ENCODE data around the gene ACP2. TPM values are rescaled to one million over a fixed set of nuclear protein-coding genes. Genes with fewer than 3 reads are reported as not detected.

The ACP2 gene
- polyA plus RNA-seq, 4 donors: 44.1 to 91.4 (median 51.0) TPM

GRCh38 chr11:47282462-47282861 lies 33.8 kb upstream of the ACP2 start:
- no peaks in the 10 kb centered on the region for H3K27me3 ChIP-seq (ENCODE audit: control insufficient read depth in 3 of 3, insufficient read depth in 3 of 3, low read length in 3 of 3)
- no peaks in the 10 kb centered on the region for H3K4me1 ChIP-seq (ENCODE audit: control insufficient read depth in 3 of 3, insufficient read depth in 2 of 3, low read depth in 1 of 3, low read length in 2 of 3)
- peaks cover 44 to 76% (median 51%) of the 10 kb centered on the region in 3 donors for H3K36me3 ChIP-seq (ENCODE audit: control insufficient read depth in 3 of 3, insufficient read depth in 2 of 3, low read depth in 1 of 3, low read length in 3 of 3)
- no peak overlapping the region for H3K27ac ChIP-seq (ENCODE audit: low read depth in 1 of 3, low read length in 2 of 3)
- no peak for DNase-seq
- no peak overlapping the region for H3K4me3 ChIP-seq (ENCODE audit: low read depth in 1 of 3, low read length in 3 of 3)
- H3K9me3 ChIP-seq (ENCODE audit: control insufficient read depth in 2 of 2, insufficient read depth in 1 of 2, low read depth in 1 of 2, low read length in 1 of 2): no peaks in the 10 kb centered on the region
- WGBS, 3 donors: 92 to 96% (median 94%) methylated on average over 7 of the region's 7 CpGs
- no peak for FAIRE-seq

GRCh38 chr11:47280860-47281259 lies 32.2 kb upstream of the ACP2 start:
- DNase-seq: no peak
- Histone ChIP-seq H3K4me1 (ENCODE audit: control insufficient read depth in 3 of 3, insufficient read depth in 2 of 3, low read depth in 1 of 3, low read length in 2 of 3) (no peaks in the 10 kb centered on the region), H3K27me3 (ENCODE audit: control insufficient read depth in 3 of 3, insufficient read depth in 3 of 3, low read length in 3 of 3) (no peaks in the 10 kb centered on the region), H3K9me3 (ENCODE audit: control insufficient read depth in 2 of 2, insufficient read depth in 1 of 2, low read depth in 1 of 2, low read length in 1 of 2) (no peaks in the 10 kb centered on the region), H3K36me3 (ENCODE audit: control insufficient read depth in 3 of 3, insufficient read depth in 2 of 3, low read depth in 1 of 3, low read length in 3 of 3) (peaks cover 47 to 75% (median 48%) of the 10 kb centered on the region in 3 donors), H3K27ac (ENCODE audit: low read depth in 1 of 3, low read length in 2 of 3) (no peak overlapping the region), H3K4me3 (ENCODE audit: low read depth in 1 of 3, low read length in 3 of 3) (no peak overlapping the region)
- FAIRE-seq: no peak
- WGBS, 3 donors: 80 to 89% (median 81%) methylated on average over 5 of the region's 5 CpGs

GRCh38 chr11:47280099-47280498 lies 31.5 kb upstream of the ACP2 start:
- no peak for FAIRE-seq

GRCh38 chr11:47278769-47279168 lies 30.2 kb upstream of the ACP2 start:
- FAIRE-seq: no peak
- WGBS, 3 donors: 84 to 86% (median 85%) methylated on average over 4 of the region's 4 CpGs
- H3K27me3 ChIP-seq (ENCODE audit: control insufficient read depth in 3 of 3, insufficient read depth in 3 of 3, low read length in 3 of 3): no peaks in the 10 kb centered on the region
- no peak overlapping the region for H3K4me3 ChIP-seq (ENCODE audit: low read depth in 1 of 3, low read length in 3 of 3)
- H3K27ac ChIP-seq (ENCODE audit: low read depth in 1 of 3, low read length in 2 of 3): no peak overlapping the region
- H3K36me3 ChIP-seq (ENCODE audit: control insufficient read depth in 3 of 3, insufficient read depth in 2 of 3, low read depth in 1 of 3, low read length in 3 of 3): peaks cover 37 to 73% (median 39%) of the 10 kb centered on the region in 3 donors
- H3K4me1 ChIP-seq (ENCODE audit: control insufficient read depth in 3 of 3, insufficient read depth in 2 of 3, low read depth in 1 of 3, low read length in 2 of 3): no peaks in the 10 kb centered on the region
- no peaks in the 10 kb centered on the region for H3K9me3 ChIP-seq (ENCODE audit: control insufficient read depth in 2 of 2, insufficient read depth in 1 of 2, low read depth in 1 of 2, low read length in 1 of 2)
- no peak for DNase-seq

More at GRCh38 chr11:47280099-47280498, 31.5 kb upstream of the ACP2 start:
- Histone ChIP-seq H3K9me3 (ENCODE audit: control insufficient read depth in 2 of 2, insufficient read depth in 1 of 2, low read depth in 1 of 2, low read length in 1 of 2) (no peaks in the 10 kb centered on the region), H3K27ac (ENCODE audit: low read depth in 1 of 3, low read length in 2 of 3) (no peak overlapping the region), H3K27me3 (ENCODE audit: control insufficient read depth in 3 of 3, insufficient read depth in 3 of 3, low read length in 3 of 3) (no peaks in the 10 kb centered on the region), H3K4me1 (ENCODE audit: control insufficient read depth in 3 of 3, insufficient read depth in 2 of 3, low read depth in 1 of 3, low read length in 2 of 3) (no peaks in the 10 kb centered on the region), H3K36me3 (ENCODE audit: control insufficient read depth in 3 of 3, insufficient read depth in 2 of 3, low read depth in 1 of 3, low read length in 3 of 3) (peaks cover 44 to 77% (median 46%) of the 10 kb centered on the region in 3 donors), H3K4me3 (ENCODE audit: low read depth in 1 of 3, low read length in 3 of 3) (no peak overlapping the region)
- no peak for DNase-seq

DNA sequence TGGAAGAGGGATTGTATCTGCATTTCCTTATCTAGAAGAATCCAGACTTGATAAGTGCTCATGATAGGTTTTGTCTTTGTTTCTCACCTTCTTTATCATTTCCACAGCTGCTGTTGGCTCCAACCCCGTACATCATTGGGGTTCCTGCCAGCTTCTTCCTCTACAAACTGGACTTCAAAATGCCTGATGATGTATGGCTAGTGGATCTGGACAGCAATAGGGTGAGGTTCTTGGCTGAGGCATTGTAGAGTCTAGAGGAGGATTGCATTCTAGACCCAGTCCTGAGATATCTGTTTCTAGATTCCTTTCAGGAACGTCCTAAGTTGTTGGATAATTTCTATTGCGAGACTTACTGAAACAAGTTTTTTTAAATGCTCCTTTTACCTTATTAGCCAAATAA lies 29.4 kb upstream of the ACP2 start:
- no peaks in the 10 kb centered on the region for H3K9me3 ChIP-seq (ENCODE audit: control insufficient read depth in 2 of 2, insufficient read depth in 1 of 2, low read depth in 1 of 2, low read length in 1 of 2)
- peaks cover 35 to 67% (median 37%) of the 10 kb centered on the region in 3 donors for H3K36me3 ChIP-seq (ENCODE audit: control insufficient read depth in 3 of 3, insufficient read depth in 2 of 3, low read depth in 1 of 3, low read length in 3 of 3)
- H3K4me3 ChIP-seq (ENCODE audit: low read depth in 1 of 3, low read length in 3 of 3): no peak overlapping the region
- H3K27me3 ChIP-seq (ENCODE audit: control insufficient read depth in 3 of 3, insufficient read depth in 3 of 3, low read length in 3 of 3): no peaks in the 10 kb centered on the region
- FAIRE-seq: no peak
- DNase-seq: no peak
- WGBS, 3 donors: 82 to 84% (median 83%) methylated on average over 3 of the region's 3 CpGs
- H3K4me1 ChIP-seq (ENCODE audit: control insufficient read depth in 3 of 3, insufficient read depth in 2 of 3, low read depth in 1 of 3, low read length in 2 of 3): no peaks in the 10 kb centered on the region
- no peak overlapping the region for H3K27ac ChIP-seq (ENCODE audit: low read depth in 1 of 3, low read length in 2 of 3)

DNA sequence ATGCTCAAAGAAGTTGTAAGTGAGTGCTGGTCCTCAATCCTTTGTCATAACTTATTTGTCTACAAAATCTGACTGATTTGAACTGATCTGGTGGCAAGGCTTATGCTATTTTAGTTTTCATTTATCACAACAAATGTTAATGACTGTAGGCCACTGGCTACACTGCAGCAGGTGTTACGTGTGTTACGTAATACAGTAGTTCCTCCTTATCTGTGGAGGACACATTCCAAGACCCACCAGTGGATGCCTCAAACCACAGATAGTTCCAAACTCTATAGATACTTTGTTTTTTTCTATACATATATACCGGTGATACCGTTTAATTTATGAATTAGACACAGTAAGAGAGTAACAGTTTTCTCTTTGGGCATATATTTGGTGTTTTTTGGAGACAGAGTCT lies 28.3 kb upstream of the ACP2 start:
- FAIRE-seq (no peak), DNase-seq (no peak)
- no peaks in the 10 kb centered on the region for H3K9me3 ChIP-seq (ENCODE audit: control insufficient read depth in 2 of 2, insufficient read depth in 1 of 2, low read depth in 1 of 2, low read length in 1 of 2)
- peaks cover 30 to 57% (median 31%) of the 10 kb centered on the region in 3 donors for H3K36me3 ChIP-seq (ENCODE audit: control insufficient read depth in 3 of 3, insufficient read depth in 2 of 3, low read depth in 1 of 3, low read length in 3 of 3)
- no peaks in the 10 kb centered on the region for H3K27me3 ChIP-seq (ENCODE audit: control insufficient read depth in 3 of 3, insufficient read depth in 3 of 3, low read length in 3 of 3)
- no peak overlapping the region for H3K4me3 ChIP-seq (ENCODE audit: low read depth in 1 of 3, low read length in 3 of 3)
- 91 to 94% (median 93%) methylated on average over 4 of the region's 4 CpGs for WGBS, 3 donors
- peaks cover 0 to 5% (median 3%) of the 10 kb centered on the region in 3 donors for H3K4me1 ChIP-seq (ENCODE audit: control insufficient read depth in 3 of 3, insufficient read depth in 2 of 3, low read depth in 1 of 3, low read length in 2 of 3)
- no peak overlapping the region for H3K27ac ChIP-seq (ENCODE audit: low read depth in 1 of 3, low read length in 2 of 3)

DNA sequence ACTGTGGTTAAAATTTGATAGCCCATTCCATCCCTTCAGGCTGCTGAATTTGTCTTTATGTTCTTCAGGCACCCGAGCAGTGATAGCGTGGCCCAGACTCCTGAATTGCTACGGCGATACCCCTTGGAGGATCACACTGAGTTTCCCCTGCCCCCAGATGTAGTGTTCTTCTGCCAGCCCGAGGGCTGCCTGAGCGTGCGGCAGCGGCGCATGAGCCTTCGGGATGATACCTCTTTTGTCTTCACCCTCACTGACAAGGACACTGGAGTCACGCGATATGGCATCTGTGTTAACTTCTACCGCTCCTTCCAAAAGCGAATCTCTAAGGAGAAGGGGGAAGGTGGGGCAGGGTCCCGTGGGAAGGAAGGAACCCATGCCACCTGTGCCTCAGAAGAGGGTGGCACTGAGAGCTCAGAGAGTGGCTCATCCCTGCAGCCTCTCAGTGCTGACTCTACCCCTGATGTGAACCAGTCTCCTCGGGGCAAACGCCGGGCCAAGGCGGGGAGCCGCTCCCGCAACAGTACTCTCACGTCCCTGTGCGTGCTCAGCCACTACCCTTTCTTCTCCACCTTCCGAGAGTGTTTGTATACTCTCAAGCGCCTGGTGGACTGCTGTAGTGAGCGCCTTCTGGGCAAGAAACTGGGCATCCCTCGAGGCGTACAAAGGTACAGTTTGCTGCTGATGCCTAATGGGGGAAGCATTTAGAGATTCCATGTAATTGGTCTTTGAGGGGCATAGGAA lies 26.1 kb upstream of the ACP2 start:
- Histone ChIP-seq H3K4me3 (ENCODE audit: low read depth in 1 of 3, low read length in 3 of 3) (no peak overlapping the region), H3K27ac (ENCODE audit: low read depth in 1 of 3, low read length in 2 of 3) (no peak overlapping the region), H3K27me3 (ENCODE audit: control insufficient read depth in 3 of 3, insufficient read depth in 3 of 3, low read length in 3 of 3) (no peaks in the 10 kb centered on the region), H3K9me3 (ENCODE audit: control insufficient read depth in 2 of 2, insufficient read depth in 1 of 2, low read depth in 1 of 2, low read length in 1 of 2) (no peaks in the 10 kb centered on the region), H3K4me1 (ENCODE audit: control insufficient read depth in 3 of 3, insufficient read depth in 2 of 3, low read depth in 1 of 3, low read length in 2 of 3) (peaks cover 0 to 17% (median 3%) of the 10 kb centered on the region in 3 donors), H3K36me3 (ENCODE audit: control insufficient read depth in 3 of 3, insufficient read depth in 2 of 3, low read depth in 1 of 3, low read length in 3 of 3) (peaks cover 21 to 42% (median 22%) of the 10 kb centered on the region in 3 donors)
- 94 to 96% (median 94%) methylated on average over 28 of the region's 28 CpGs for WGBS, 3 donors
- no peak for FAIRE-seq
- DNase-seq: no peak

DNA sequence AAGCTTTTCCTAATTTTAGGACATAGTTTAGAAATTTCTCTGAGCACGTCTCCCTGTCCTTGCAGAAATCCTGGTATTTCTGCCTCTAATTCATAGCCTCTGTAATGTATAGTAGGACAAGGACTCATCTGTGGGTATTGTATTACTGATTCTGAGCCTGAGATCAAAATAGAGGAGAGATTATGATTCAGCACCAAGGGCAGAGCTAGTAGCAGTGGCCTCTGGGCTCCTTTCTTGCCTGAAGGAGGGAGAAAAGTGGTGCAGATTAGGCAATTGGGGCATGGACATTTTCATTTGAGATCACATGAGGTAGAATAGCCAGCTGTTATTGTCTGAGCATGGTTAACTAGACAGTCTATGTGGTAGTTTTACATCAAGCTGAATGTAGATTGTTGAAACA lies 24.1 kb upstream of the ACP2 start:
- H3K27ac ChIP-seq (ENCODE audit: low read depth in 1 of 3, low read length in 2 of 3): no peak overlapping the region
- peaks cover 2 to 32% (median 3%) of the 10 kb centered on the region in 3 donors for H3K4me1 ChIP-seq (ENCODE audit: control insufficient read depth in 3 of 3, insufficient read depth in 2 of 3, low read depth in 1 of 3, low read length in 2 of 3)
- no peaks in the 10 kb centered on the region for H3K9me3 ChIP-seq (ENCODE audit: control insufficient read depth in 2 of 2, insufficient read depth in 1 of 2, low read depth in 1 of 2, low read length in 1 of 2)
- 0% methylated on average over 1 of the region's 1 CpG for WGBS, 3 donors
- H3K4me3 ChIP-seq (ENCODE audit: low read depth in 1 of 3, low read length in 3 of 3): no peak overlapping the region
- DNase-seq: no peak
- H3K27me3 ChIP-seq (ENCODE audit: control insufficient read depth in 3 of 3, insufficient read depth in 3 of 3, low read length in 3 of 3): no peaks in the 10 kb centered on the region
- no peak for FAIRE-seq
- H3K36me3 ChIP-seq (ENCODE audit: control insufficient read depth in 3 of 3, insufficient read depth in 2 of 3, low read depth in 1 of 3, low read length in 3 of 3): peaks cover 14 to 44% (median 18%) of the 10 kb centered on the region in 3 donors

All from small intestine (tissue), 7 donors.